Progenitor cell of endocrine pancreas (in vitro differentiated cells): ENCODE data around the gene CST7. TPM values are rescaled to one million over a fixed set of nuclear protein-coding genes. Genes with fewer than 3 reads are reported as not detected.
"Not testable (repeated sequence)": the region's sequence is repeated elsewhere in the genome, so short reads cannot be mapped to it uniquely, and the experiment has no call there.

Source experiments
- DNase-seq: peaks from one replicate; pipeline ENCODE4 v3.0.0; 2021; ENCODE audit warnings: low spot score; ENCODE audit not compliant: unreplicated experiment
- H3K27ac Mint-ChIP-seq: 2 replicates; pipeline ENCODE4 v1.8.0; 2021; ENCODE audit warnings: mild to moderate bottlenecking, moderate library complexity, mixed read lengths
- H3K27me3 Mint-ChIP-seq: 2 replicates; pipeline ENCODE4 v1.8.0; 2021; ENCODE audit warnings: mixed read lengths
- H3K36me3 Mint-ChIP-seq: 2 replicates; pipeline ENCODE4 v1.8.0; 2022; ENCODE audit warnings: mixed read lengths; ENCODE audit not compliant: insufficient read depth
- H3K4me1 Mint-ChIP-seq: 2 replicates; pipeline ENCODE4 v1.8.0; 2021; ENCODE audit warnings: low read depth, mixed read lengths
- H3K4me3 Mint-ChIP-seq: 2 replicates; pipeline ENCODE4 v1.8.0; 2021; ENCODE audit warnings: low read depth, mild to moderate bottlenecking, moderate library complexity, mixed read lengths
- H3K9me3 Mint-ChIP-seq: 2 replicates; pipeline ENCODE4 v1.8.0; 2021; ENCODE audit warnings: low read depth, mixed read lengths
- CTCF ChIP-seq: fragments of 200-600 bp; sonication (generic); IDR thresholded peaks from one replicate; pipeline ENCODE4 v1.5.0; 2021; ENCODE audit warnings: antibody characterized with exemption, mild to moderate bottlenecking; ENCODE audit not compliant: unreplicated experiment
- total RNA-seq: library from RNA; stranded (reverse); gene quantifications from 2 replicates; pipeline ENCODE4 v1.2.1, GENCODE V29; 2021

The CST7 gene
- total RNA-seq, 1 donor from 2014 or later, result not detected

DNA sequence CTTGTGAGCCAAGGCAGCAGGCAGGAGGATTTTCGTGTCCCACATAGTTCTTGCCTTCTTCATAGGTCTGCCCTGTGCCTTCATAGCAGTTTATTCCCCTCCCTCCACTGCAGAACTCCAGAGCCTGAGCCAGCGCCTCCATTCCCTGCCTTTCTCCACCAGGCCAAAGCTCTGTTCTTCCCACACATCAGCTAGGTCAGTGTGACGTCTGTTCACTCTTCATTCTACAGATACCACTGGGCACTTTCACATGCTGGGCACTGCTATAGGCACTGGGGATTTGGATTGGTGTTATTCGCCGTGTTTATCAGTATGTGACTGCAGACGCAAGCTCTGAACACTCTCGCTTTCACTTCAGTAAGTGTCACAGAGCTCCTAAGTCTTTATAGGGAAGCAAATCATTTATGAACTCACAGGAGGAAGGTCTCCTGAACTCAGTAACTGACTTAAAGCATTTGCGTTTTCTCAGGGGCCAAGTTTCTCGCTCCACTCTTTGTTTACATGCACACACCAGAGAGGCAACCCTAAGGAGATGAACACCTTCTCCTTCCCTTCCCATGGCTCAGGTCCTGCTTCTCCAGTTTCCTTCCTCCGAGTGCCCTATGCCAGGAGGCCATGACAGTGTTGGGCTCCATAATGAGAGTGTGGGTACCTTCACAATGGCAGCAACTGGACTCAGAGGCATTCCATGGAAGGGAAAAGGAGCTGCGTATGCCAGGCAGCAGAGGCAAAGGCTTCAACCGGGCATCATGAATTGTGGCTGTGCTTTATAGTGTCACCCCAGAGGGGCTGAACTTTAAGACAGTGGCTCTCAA is 49.8 kb downstream of the CST7 start:
- Mint-ChIP-seq H3K4me1 (no peaks in the 10 kb centered on the region), H3K27me3 (peaks cover 53% of the 10 kb centered on the region), H3K4me3 (no peak overlapping the region), H3K36me3 (no peaks in the 10 kb centered on the region), H3K9me3 (peaks cover 5% of the 10 kb centered on the region), H3K27ac (no peak overlapping the region)
- no peak for TF ChIP-seq CTCF
- no peak for DNase-seq

DNA sequence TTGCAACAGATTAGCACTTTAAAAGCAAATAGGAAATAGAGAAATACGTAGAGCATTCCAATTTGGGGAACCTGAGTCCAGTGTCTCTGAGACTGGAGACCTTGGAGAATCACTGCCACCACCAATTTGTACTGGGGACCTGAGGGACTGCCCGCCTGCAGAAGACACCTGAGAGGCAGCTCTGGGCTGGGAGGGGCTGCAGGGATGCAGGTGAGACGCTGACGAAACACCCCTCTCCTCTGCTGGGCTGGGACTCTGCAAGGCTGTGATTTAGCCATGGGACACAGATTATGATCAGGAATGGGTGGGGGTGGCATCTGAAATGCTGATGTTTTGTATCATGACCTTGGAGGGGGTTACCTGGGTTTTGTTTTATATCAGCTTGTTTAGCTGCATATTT is 50.5 kb downstream of the CST7 start:
- no peak overlapping the region for H3K27ac Mint-ChIP-seq
- H3K4me3 Mint-ChIP-seq, result no peak overlapping the region
- no peaks in the 10 kb centered on the region for H3K36me3 Mint-ChIP-seq
- no peak for DNase-seq
- peaks cover 5% of the 10 kb centered on the region for H3K9me3 Mint-ChIP-seq
- H3K27me3 Mint-ChIP-seq, result peaks cover 53% of the 10 kb centered on the region
- TF ChIP-seq CTCF, result no peak
- no peaks in the 10 kb centered on the region for H3K4me1 Mint-ChIP-seq

- peaks cover 48% of the 10 kb centered on the region for H3K27me3 Mint-ChIP-seq
- H3K9me3 Mint-ChIP-seq, result peaks cover 5% of the 10 kb centered on the region
- no peak overlapping the region for H3K27ac Mint-ChIP-seq
- H3K36me3 Mint-ChIP-seq, result no peaks in the 10 kb centered on the region
- DNase-seq, result no peak
- no peak for TF ChIP-seq CTCF
- no peaks in the 10 kb centered on the region for H3K4me1 Mint-ChIP-seq
- H3K4me3 Mint-ChIP-seq, result no peak overlapping the region
Measured at GRCh38 chr20:25000268-25000801, 51.3 kb downstream of the CST7 start.

- H3K9me3 Mint-ChIP-seq, H3K4me3 Mint-ChIP-seq, DNase-seq, H3K4me1 Mint-ChIP-seq, H3K36me3 Mint-ChIP-seq, H3K27ac Mint-ChIP-seq: not testable (repeated sequence)
- H3K27me3 Mint-ChIP-seq, result peaks cover 44% of the 10 kb centered on the region
Measured at GRCh38 chr20:25001323-25001722, 52.3 kb downstream of the CST7 start.

DNA sequence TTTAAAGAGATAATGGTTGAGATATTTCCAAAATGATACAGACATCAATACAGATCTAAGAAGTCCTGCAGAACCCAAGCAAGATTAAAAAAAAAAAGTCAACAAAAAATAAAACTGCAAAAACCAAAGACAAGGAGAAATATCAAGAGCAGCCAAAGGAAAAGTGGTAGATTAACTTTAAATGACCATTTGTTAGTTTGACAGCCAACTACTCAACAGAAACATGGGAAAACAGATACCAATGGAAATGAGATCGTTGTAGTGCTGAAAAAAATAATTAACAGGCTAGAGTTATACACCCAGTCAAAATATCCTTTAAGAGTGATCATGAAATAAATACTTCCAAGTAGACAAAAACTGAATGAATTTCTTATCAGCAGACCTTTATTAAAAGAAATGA is 53.9 kb downstream of the CST7 start:
- Mint-ChIP-seq H3K36me3 (no peaks in the 10 kb centered on the region), H3K27me3 (peaks cover 30% of the 10 kb centered on the region), H3K27ac (no peak overlapping the region), H3K4me1 (no peaks in the 10 kb centered on the region), H3K4me3 (no peak overlapping the region), H3K9me3 (peaks cover 5% of the 10 kb centered on the region)
- no peak for DNase-seq
- no peak for TF ChIP-seq CTCF

- no peak for DNase-seq
- Mint-ChIP-seq H3K27ac (no peak overlapping the region), H3K4me3 (no peak overlapping the region), H3K27me3 (peaks cover 17% of the 10 kb centered on the region), H3K9me3 (peaks cover 5% of the 10 kb centered on the region), H3K36me3 (no peaks in the 10 kb centered on the region), H3K4me1 (no peaks in the 10 kb centered on the region)
- no peak for TF ChIP-seq CTCF
Measured at GRCh38 chr20:25005220-25005619, 56.2 kb downstream of the CST7 start.
